IPS DF 6.9 (cell line): ENCODE data around the gene LNPEP.
A peak's percentile ranks its signal among the peaks of the same experiment; 100 is the strongest.

Experiments
- DNase-seq: peaks from one replicate; pipeline ENCODE4 v3.0.0-alpha.2; 2013; ENCODE audit warnings: low read depth, low spot score
- H3K27ac ChIP-seq: one replicate; pipeline ENCODE4 v1.5.1; 2013; ENCODE audit warnings: low read length, control low read depth
- H3K27me3 ChIP-seq: 2 replicates; pipeline ENCODE4 v1.6.1; 2013; ENCODE audit warnings: mild to moderate bottlenecking, low read length; ENCODE audit not compliant: control insufficient read depth, insufficient read depth
- H3K36me3 ChIP-seq: 2 replicates; pipeline ENCODE4 v1.6.1; 2013; ENCODE audit warnings: low read length; ENCODE audit not compliant: control insufficient read depth, insufficient read depth
- H3K4me1 ChIP-seq: 2 replicates; pipeline ENCODE4 v1.6.1; 2013; ENCODE audit warnings: low read length; ENCODE audit not compliant: control insufficient read depth, insufficient read depth
- H3K4me3 ChIP-seq: 2 replicates; pipeline ENCODE4 v1.5.1; 2013; ENCODE audit warnings: mild to moderate bottlenecking, low read length
- H3K9me3 ChIP-seq: 2 replicates; pipeline ENCODE4 v1.6.1; 2013; ENCODE audit warnings: low read length, inconsistent platforms; ENCODE audit not compliant: control insufficient read depth, insufficient read depth
- WGBS: extraction: QIAGEN DNeasy Blood & Tissue Kit; methylation state at CpG from one replicate; pipeline ENCODE4 v1.1.7; 2013; ENCODE audit warnings: mixed read lengths, missing lambda C conversion rate; ENCODE audit not compliant: insufficient read length, insufficient coverage; 5-methylcytosine and 5-hydroxymethylcytosine counted together

The LNPEP gene

GRCh38 chr5:97011567-97011966 lies 75.7 kb downstream of the LNPEP start:
- WGBS, result no CpG with 5 or more reads among the region's 2 CpGs
- no peak overlapping the region for H3K27ac ChIP-seq
- no peaks in the 10 kb centered on the region for H3K27me3 ChIP-seq
- H3K9me3 ChIP-seq, result no peaks in the 10 kb centered on the region
- no peaks in the 10 kb centered on the region for H3K36me3 ChIP-seq
- no peak overlapping the region for H3K4me3 ChIP-seq
- no peak for DNase-seq
- no peaks in the 10 kb centered on the region for H3K4me1 ChIP-seq

- no CpG with 5 or more reads among the region's 5 CpGs for WGBS
These were observed 83.7 kb downstream of the LNPEP start for GRCh38 chr5:97019435-97020117.

GRCh38 chr5:97021416-97021815 lies 85.5 kb downstream of the LNPEP start:
- no peak overlapping the region for H3K27ac ChIP-seq

More at GRCh38 chr5:97019435-97020117, 83.7 kb downstream of the LNPEP start:
- H3K27ac ChIP-seq, result no peak overlapping the region
- no peaks in the 10 kb centered on the region for H3K9me3 ChIP-seq
- no peaks in the 10 kb centered on the region for H3K36me3 ChIP-seq
- H3K4me3 ChIP-seq, result no peak overlapping the region
- H3K27me3 ChIP-seq, result no peaks in the 10 kb centered on the region
- DNase-seq, result no peak
- H3K4me1 ChIP-seq, result no peaks in the 10 kb centered on the region

GRCh38 chr5:97022898-97023297 lies 87.0 kb downstream of the LNPEP start:
- H3K9me3 ChIP-seq, result no peaks in the 10 kb centered on the region
- WGBS, result no CpG with 5 or more reads among the region's 1 CpG
- no peaks in the 10 kb centered on the region for H3K4me1 ChIP-seq
- no peaks in the 10 kb centered on the region for H3K27me3 ChIP-seq
- H3K27ac ChIP-seq, result no peak overlapping the region
- H3K36me3 ChIP-seq, result no peaks in the 10 kb centered on the region
- no peak overlapping the region for H3K4me3 ChIP-seq
- DNase-seq, result no peak

More at GRCh38 chr5:97021416-97021815, 85.5 kb downstream of the LNPEP start:
- no peaks in the 10 kb centered on the region for H3K27me3 ChIP-seq
- H3K4me3 ChIP-seq, result no peak overlapping the region
- DNase-seq, result no peak
- H3K9me3 ChIP-seq, result no peaks in the 10 kb centered on the region
- H3K36me3 ChIP-seq, result no peaks in the 10 kb centered on the region
- H3K4me1 ChIP-seq, result no peaks in the 10 kb centered on the region
- WGBS, result no CpG with 5 or more reads among the region's 1 CpG

GRCh38 chr5:97026721-97027120 lies 90.8 kb downstream of the LNPEP start:
- DNase-seq, result no peak
- WGBS, result no CpG with 5 or more reads among the region's 6 CpGs
- Histone ChIP-seq H3K4me3 (no peak overlapping the region), H3K27ac (no peak overlapping the region), H3K27me3 (no peaks in the 10 kb centered on the region), H3K36me3 (no peaks in the 10 kb centered on the region), H3K4me1 (no peaks in the 10 kb centered on the region), H3K9me3 (no peaks in the 10 kb centered on the region)

- WGBS, result no CpG with 5 or more reads among the region's 7 CpGs
- Histone ChIP-seq H3K4me1 (no peaks in the 10 kb centered on the region), H3K4me3 (no peak overlapping the region), H3K36me3 (no peaks in the 10 kb centered on the region), H3K27me3 (no peaks in the 10 kb centered on the region), H3K9me3 (no peaks in the 10 kb centered on the region), H3K27ac (no peak overlapping the region)
- no peak for DNase-seq
These were observed 101.9 kb downstream of the LNPEP start for GRCh38 chr5:97037819-97038218.

GRCh38 chr5:97041239-97041638 lies 105.4 kb downstream of the LNPEP start:
- Histone ChIP-seq H3K4me3 (no peak overlapping the region), H3K27ac (no peak overlapping the region), H3K36me3 (no peaks in the 10 kb centered on the region), H3K4me1 (peaks cover 1% of the 10 kb centered on the region; the same call in 1 of the 2 replicates), H3K27me3 (no peaks in the 10 kb centered on the region), H3K9me3 (no peaks in the 10 kb centered on the region)
- WGBS, result no CpG with 5 or more reads among the region's 4 CpGs
- DNase-seq, result no peak

GRCh38 chr5:97042996-97043395 lies 107.1 kb downstream of the LNPEP start:
- Histone ChIP-seq H3K27me3 (no peaks in the 10 kb centered on the region), H3K4me3 (no peak overlapping the region), H3K27ac (no peak overlapping the region), H3K4me1 (peaks cover 2% of the 10 kb centered on the region; the same call in 1 of the 2 replicates), H3K36me3 (no peaks in the 10 kb centered on the region), H3K9me3 (no peaks in the 10 kb centered on the region)
- WGBS, result no CpG with 5 or more reads among the region's 7 CpGs
- DNase-seq, result no peak

- no CpG with 5 or more reads among the region's 3 CpGs for WGBS
- no peaks in the 10 kb centered on the region for H3K27me3 ChIP-seq
- H3K9me3 ChIP-seq, result no peaks in the 10 kb centered on the region
- DNase-seq, result no peak
- peaks cover 2% of the 10 kb centered on the region; the same call in 1 of the 2 replicates for H3K4me1 ChIP-seq
- H3K36me3 ChIP-seq, result no peaks in the 10 kb centered on the region
- no peak overlapping the region for H3K27ac ChIP-seq
- H3K4me3 ChIP-seq, result no peak overlapping the region
These were observed 107.6 kb downstream of the LNPEP start for GRCh38 chr5:97043511-97043910.

- peaks cover 2% of the 10 kb centered on the region; the same call in 1 of the 2 replicates for H3K4me1 ChIP-seq
- H3K27ac ChIP-seq, result no peak overlapping the region
- H3K27me3 ChIP-seq, result no peaks in the 10 kb centered on the region
- H3K9me3 ChIP-seq, result no peaks in the 10 kb centered on the region
- H3K4me3 ChIP-seq, result no peak overlapping the region
- DNase-seq, result peak; percentile 67
- WGBS, result no CpG with 5 or more reads among the region's 2 CpGs
- H3K36me3 ChIP-seq, result no peaks in the 10 kb centered on the region
These were observed 108.2 kb downstream of the LNPEP start for GRCh38 chr5:97044052-97044451.
